Activated CD8-positive, alpha-beta memory T cell treated with anti-CD3 and anti-CD28 coated beads, Interleukin-2, amount 50 U/mL, for 1 hour (primary cell): Measurements from ENCODE around the gene HOXC10.

Source experiments
- DNase-seq: peaks from one replicate; pipeline ENCODE4 v3.0.0-alpha.2; 2020; ENCODE audit errors: extremely low read depth

The HOXC10 gene

GRCh38 chr12:53991077-53991460 is 6.1 kb downstream of the HOXC10 start:
- no peak for DNase-seq

- DNase-seq = no peak
Measured at GRCh38 chr12:53992377-53992889, 7.5 kb downstream of the HOXC10 start.

GRCh38 chr12:53993162-53994008 is 8.4 kb downstream of the HOXC10 start:
- no peak for DNase-seq

GRCh38 chr12:53994009-53994263 is 9.0 kb downstream of the HOXC10 start:
- DNase-seq = no peak

GRCh38 chr12:53994264-53995001 is 9.5 kb downstream of the HOXC10 start:
- DNase-seq = no peak

- no peak for DNase-seq
Measured at GRCh38 chr12:53995002-53995377, 10.0 kb downstream of the HOXC10 start.

- no peak for DNase-seq
Measured at GRCh38 chr12:53995378-53996239, 10.7 kb downstream of the HOXC10 start.

- no peak for DNase-seq
Measured at GRCh38 chr12:53996240-53997203, 11.6 kb downstream of the HOXC10 start.

GRCh38 chr12:53997204-53998109 is 12.5 kb downstream of the HOXC10 start:
- no peak for DNase-seq

GRCh38 chr12:53998110-53998899 is 13.4 kb downstream of the HOXC10 start:
- no peak for DNase-seq

- DNase-seq = no peak
Measured at GRCh38 chr12:53998900-53999236, 13.9 kb downstream of the HOXC10 start.

GRCh38 chr12:53999559-54000115 is 14.7 kb downstream of the HOXC10 start:
- no peak for DNase-seq

GRCh38 chr12:54000116-54001114 is 15.5 kb downstream of the HOXC10 start, which contains the start of gene HOXC9:
HOXC9 (plus strand) TSS chr12:54000161; CDS start chr12:54000189, 28 bp downstream.
- DNase-seq = no peak

- DNase-seq = no peak
Measured at GRCh38 chr12:54001283-54002187, 16.6 kb downstream of the HOXC10 start.

- DNase-seq = no peak
Measured at GRCh38 chr12:54002278-54002914, 17.4 kb downstream of the HOXC10 start.

- no peak for DNase-seq
Measured at GRCh38 chr12:54002915-54003389, 18.0 kb downstream of the HOXC10 start.
